GM19035 (cell line): ENCODE data around the gene DPEP2NB.
"Not testable (repeated sequence)": the region's sequence is repeated elsewhere in the genome, so short reads cannot be mapped to it uniquely, and the experiment has no call there.

ENCODE experiments used
- ATAC-seq: cut with Tn5 transposase; IDR thresholded peaks from one replicate; pipeline ENCODE4 v1.9.1; 2021; ENCODE audit not compliant: unreplicated experiment

The DPEP2NB gene, protein sequence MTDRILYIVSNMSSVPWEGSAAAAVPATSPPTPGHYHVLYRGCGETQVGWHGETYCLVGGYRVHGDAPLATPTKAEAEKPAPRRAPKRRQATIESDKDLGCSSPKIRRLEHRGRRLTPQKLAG

GRCh38 chr16:68015681-68016080 is at the start of gene DPEP2NB:
Gene DPEP2NB, minus strand, starts transcription at chr16:68015911. Its CDS starts 141 bp downstream, at chr16:68015770.
- ATAC-seq: no peak

GRCh38 chr16:68064791-68065365 is 49.2 kb upstream of the DPEP2NB start:
- no peak for ATAC-seq

DNA sequence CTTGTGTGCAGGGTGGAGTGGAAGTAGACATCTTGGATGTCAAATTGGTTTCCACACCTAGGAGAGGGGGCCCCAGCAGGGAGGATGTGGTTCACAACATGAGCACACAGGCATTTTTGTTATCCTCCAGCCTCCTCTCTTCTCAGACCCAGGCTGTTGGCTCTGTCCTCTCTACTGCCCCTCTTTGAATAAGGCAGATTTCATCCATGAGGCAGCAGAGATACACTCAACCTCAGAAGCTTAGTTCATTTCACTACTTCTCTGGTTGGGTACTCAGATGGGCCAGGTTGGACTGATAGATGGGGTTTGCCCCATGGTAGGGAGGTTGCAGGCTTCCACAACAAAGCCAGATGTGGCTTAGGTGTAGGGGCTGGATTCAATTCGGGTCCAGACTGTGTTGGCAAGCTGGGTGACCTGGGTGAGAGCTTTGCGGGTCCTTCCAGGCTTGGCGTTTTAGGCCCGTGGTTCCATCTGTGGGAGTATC is 47.2 kb upstream of the DPEP2NB start:
- no peak for ATAC-seq

GRCh38 chr16:68061396-68061795 is 45.7 kb upstream of the DPEP2NB start:
- ATAC-seq: no peak

- ATAC-seq: no peak
These were observed 44.1 kb upstream of the DPEP2NB start for GRCh38 chr16:68059804-68060203.

GRCh38 chr16:68055395-68055794 is 39.7 kb upstream of the DPEP2NB start:
- no peak for ATAC-seq

DNA sequence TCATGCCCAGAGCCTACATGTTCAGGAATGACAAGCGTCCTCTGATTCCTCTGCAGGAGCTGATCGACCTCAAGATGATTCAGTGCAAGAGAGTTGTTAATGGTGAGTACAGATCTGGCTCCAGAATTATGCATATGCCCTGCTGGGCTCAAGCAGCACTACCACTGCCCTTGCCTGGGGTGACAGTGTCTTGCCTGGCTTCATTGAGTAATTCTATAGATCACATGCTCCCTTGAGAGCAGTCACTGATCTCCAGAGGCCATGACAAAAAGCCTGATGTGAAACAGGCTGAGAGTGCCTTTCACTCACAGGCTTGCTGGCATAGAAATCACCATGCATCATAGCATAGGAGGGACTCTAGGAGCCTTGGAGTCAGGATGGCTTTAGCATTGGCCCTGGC is 33.7 kb upstream of the DPEP2NB start:
- ATAC-seq: no peak

- ATAC-seq: no peak
These were observed 32.3 kb upstream of the DPEP2NB start for GRCh38 chr16:68047987-68048386.

GRCh38 chr16:68046106-68046505 is 30.4 kb upstream of the DPEP2NB start:
- ATAC-seq: no peak

- ATAC-seq: no peak
These were observed 26.1 kb upstream of the DPEP2NB start for GRCh38 chr16:68041783-68042182.

- peak; percentile 81 for ATAC-seq
These were observed 25.0 kb upstream of the DPEP2NB start for GRCh38 chr16:68040506-68041288.

DNA sequence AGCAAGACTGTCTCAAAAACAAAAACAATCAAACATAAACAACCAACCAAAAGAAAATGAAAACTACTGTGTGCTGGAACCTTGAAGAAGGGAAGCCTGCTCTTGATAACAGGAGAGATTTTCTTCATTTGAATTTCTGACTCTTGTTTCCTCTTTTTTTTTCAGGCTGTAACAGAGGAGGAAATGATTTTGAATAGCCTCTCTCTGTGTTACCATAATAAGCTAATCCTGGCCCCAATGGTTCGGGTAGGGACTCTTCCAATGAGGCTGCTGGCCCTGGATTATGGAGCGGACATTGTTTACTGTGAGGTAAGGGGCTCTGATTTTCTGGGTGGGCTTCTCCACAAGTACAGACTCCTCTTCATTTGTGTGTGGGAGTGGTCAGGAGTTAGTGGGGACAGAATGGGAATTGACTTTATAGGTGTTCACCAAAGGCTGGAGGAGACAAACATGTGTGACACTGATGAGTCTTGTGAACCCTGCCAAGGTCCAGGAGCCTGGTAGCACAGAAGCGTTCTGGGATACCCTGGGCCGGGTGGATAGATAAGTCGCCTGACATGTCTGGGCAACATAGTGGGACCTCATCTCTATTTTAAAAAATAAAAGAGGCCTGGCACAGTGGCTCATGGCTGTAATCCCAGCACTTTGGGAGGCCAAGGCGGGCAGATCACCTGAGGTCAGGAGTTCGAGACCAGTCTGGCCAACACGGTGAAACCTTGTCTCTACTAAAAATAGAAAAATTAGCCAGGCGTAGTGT is 22.3 kb upstream of the DPEP2NB start:
- ATAC-seq: no peak

GRCh38 chr16:68035227-68035626 is 19.5 kb upstream of the DPEP2NB start:
- no peak for ATAC-seq

DNA sequence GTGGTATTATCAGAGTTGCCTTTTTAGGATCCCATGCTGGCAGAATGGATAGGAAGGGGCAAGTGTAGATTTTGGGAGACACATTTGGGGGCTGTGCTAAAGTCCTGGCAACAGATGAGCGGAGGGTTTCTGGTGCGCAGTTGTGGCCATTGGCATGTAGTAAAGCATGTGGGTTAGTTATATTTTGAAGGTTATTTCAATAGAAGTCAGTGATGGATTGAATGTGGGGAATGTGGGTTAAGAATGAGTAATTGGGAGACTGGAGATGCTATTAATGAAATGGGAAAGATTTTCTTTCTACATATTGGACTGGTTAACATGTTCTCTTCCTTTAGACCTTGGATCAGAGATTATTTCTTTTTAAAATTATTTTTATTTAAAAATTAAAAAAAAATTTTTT is 17.4 kb upstream of the DPEP2NB start:
- no peak for ATAC-seq

DNA sequence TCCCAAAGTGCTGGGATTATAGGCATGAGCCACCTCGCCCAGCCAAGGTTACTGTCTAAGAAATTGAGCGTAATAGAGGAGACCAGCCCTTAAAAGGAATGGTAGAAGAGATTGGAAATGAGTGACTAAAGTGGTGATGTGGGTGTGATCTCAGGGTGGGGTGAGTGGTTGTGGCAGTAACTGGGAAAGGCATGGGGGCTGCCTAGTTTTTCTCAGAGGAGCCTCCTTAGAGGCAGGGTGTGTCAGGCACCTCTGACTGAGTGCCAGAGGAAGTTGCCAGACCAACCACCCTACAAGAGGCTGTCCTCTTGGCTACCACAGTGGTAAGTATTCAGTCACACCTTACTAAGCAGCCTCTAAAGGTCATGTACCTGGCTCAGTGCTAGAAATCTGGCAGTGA is 16.2 kb upstream of the DPEP2NB start:
- ATAC-seq: no peak

- not testable (repeated sequence) for ATAC-seq
These were observed 14.4 kb upstream of the DPEP2NB start for GRCh38 chr16:68030108-68030507.

GRCh38 chr16:68028996-68029395 is 13.3 kb upstream of the DPEP2NB start:
- ATAC-seq: no peak

- peak; percentile 91 for ATAC-seq
These were observed 7.2 kb upstream of the DPEP2NB start, which contains the start of the genes DDX28 and DUS2 for GRCh38 chr16:68022728-68023537. Gene DDX28, minus strand, starts transcription at chr16:68023232. Its CDS starts 30 bp downstream, at chr16:68023202. Gene DUS2, plus strand, starts transcription at chr16:68023284. Its CDS starts 14,740 bp downstream, at chr16:68038024.

DNA sequence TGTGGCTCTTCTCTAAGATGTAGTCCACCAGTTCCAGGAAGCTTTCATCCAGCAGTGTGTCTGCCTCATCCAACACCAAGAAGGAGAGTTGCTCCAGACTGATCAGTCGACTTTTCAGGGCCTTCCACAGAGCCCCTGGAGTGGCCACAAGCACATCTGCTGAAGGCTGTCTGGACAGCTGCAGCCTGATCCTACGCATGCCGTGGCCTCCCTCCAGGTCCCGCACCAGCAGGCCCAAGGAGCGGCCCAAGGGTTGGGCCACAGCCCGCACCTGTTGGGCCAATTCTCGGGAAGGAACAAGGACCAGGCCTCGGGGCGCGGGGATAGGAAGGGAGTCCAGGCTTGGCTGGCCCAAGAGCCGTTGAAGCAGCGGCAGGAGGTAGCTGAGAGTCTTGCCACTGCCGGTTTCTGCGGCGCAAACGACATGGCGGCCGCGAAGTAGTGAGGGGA is 6.6 kb upstream of the DPEP2NB start:
- ATAC-seq: no peak

- no peak for ATAC-seq
These were observed 5.8 kb upstream of the DPEP2NB start for GRCh38 chr16:68021490-68021889.
